Activated naive CD4-positive, alpha-beta T cell treated with anti-CD3 and anti-CD28 coated beads, Interleukin-2, amount 10 ng/mL, durations not matched to agents 7 days and 5 days (primary cell): ENCODE data around the gene CENPB.

ENCODE experiments used
- CTCF ChIA-PET: fragments of 350-600 bp; sonication (Branson Sonifier 250); formaldehyde crosslinking; loops from one replicate; lab custom pipeline; 2021; ENCODE audit warnings: antibody characterized with exemption; lab: Charles Lee
- DNase-seq: peaks from one replicate; pipeline ENCODE4 v3.0.0-alpha.2; 2020
- H3K27ac Mint-ChIP-seq: one replicate; pipeline ENCODE4 v1.8.0; 2021; ENCODE audit warnings: mild to moderate bottlenecking, moderate library complexity, mixed read lengths
- H3K27me3 Mint-ChIP-seq: one replicate; pipeline ENCODE4 v1.8.0; 2021; ENCODE audit warnings: mild to moderate bottlenecking, mixed read lengths
- H3K36me3 Mint-ChIP-seq: one replicate; pipeline ENCODE4 v1.8.0; 2021; ENCODE audit warnings: mixed read lengths
- H3K4me1 Mint-ChIP-seq: one replicate; pipeline ENCODE4 v1.8.0; 2021; ENCODE audit warnings: mixed read lengths
- H3K4me3 Mint-ChIP-seq: one replicate; pipeline ENCODE4 v1.8.0; 2021; ENCODE audit warnings: mild to moderate bottlenecking, moderate library complexity, mixed read lengths
- H3K9me3 Mint-ChIP-seq: one replicate; pipeline ENCODE4 v1.8.0; 2021; ENCODE audit warnings: mixed read lengths

Gene CENPB

DNA sequence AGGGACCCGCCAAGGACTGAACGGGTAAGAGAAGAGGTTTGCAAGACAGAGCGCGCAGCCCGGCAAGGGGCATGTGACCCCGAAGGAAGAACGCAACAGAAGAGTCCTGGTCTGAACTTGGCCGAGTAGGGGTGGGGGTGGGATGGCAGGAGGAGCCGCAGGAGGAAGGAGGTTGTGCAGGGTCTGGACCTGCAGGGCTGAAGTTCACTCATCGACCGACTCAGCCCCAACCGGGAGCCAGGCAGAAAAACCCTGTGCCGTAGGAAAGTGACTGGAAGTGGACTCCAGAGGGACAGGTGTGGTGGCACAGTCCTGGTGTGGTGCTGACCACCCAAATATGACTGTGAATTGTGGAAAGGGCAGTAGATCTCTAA lies 34.2 kb downstream of the CENPB start:
- CTCF ChIA-PET = interaction anchor here (0.8 to 4.1 kb wide), 12 partner anchors 9 to 103 kb away, joined by 3 to 30 read pairs (median 4); partner anchors contain the start of genes ADISSP, CENPB and SPEF1
- Mint-ChIP-seq H3K9me3 (no peaks in the 10 kb centered on the region), H3K4me1 (peaks cover 15% of the 10 kb centered on the region), H3K36me3 (no peaks in the 10 kb centered on the region), H3K4me3 (peak overlapping the region; percentile 60), H3K27ac (no peak overlapping the region), H3K27me3 (peaks cover 26% of the 10 kb centered on the region)
- no peak for DNase-seq

DNA sequence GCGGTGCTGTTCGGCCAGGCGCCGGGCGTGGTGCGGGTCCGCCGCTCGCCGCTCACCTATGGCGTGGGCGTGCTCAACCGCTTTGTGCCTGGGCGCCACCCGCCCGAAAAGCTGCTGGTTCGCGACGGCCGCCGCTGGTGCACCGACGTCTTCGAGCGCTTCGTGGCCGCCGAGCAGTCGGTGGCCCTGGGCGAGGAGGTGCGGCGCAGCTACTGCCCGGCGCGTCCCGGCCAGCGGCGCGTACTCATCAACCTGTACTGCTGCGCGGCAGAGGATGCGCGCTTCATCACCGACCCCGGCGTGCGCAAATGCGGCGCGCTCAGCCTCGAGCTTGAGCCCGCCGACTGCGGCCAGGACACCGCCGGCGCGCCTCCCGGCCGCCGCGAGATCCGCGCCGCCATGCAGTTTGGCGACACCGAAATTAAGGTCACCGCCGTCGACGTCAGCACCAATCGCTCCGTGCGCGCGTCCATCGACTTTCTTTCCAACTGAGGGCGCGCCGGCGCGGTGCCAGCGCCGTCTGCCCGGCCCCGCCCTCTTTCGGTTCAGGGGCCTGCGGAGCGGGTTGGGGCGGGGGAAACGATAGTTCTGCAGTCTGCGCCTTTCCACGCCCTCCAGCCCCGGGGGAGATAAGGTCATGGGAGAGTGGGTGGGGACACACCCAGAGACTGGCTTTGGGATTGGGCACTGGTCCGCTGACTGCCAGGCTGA lies 34.7 kb downstream of the CENPB start:
- DNase-seq = peak; percentile 71
- H3K4me3 Mint-ChIP-seq = peak overlapping the region; percentile 60
- H3K4me1 Mint-ChIP-seq = peaks cover 15% of the 10 kb centered on the region
- H3K27ac Mint-ChIP-seq = no peak overlapping the region
- no peaks in the 10 kb centered on the region for H3K9me3 Mint-ChIP-seq
- no peaks in the 10 kb centered on the region for H3K36me3 Mint-ChIP-seq
- peaks cover 31% of the 10 kb centered on the region for H3K27me3 Mint-ChIP-seq
- CTCF ChIA-PET = interaction anchor here (0.7 to 4.1 kb wide), 10 partner anchors 9 to 189 kb away, joined by 3 to 30 read pairs (median 4); partner anchors contain the start of genes ADISSP and CENPB

DNA sequence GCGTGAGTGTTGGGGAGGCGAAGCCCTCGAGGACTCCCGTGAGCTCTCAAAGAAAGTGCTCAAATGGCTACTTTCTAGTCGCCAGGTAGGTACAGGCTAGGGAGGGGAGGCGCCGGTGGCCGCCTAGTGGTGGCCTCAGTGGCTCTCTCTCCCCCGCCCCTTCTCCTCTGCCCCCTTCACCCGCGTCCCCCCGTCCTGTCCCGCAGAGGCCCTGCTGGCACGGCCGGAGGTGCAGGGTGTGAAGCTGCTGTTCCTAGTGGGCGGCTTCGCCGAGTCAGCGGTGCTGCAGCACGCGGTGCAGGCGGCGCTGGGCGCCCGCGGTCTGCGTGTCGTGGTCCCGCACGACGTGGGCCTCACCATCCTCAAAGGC lies 35.2 kb downstream of the CENPB start:
- Mint-ChIP-seq H3K27me3 (peaks cover 34% of the 10 kb centered on the region), H3K36me3 (no peaks in the 10 kb centered on the region), H3K4me1 (peaks cover 15% of the 10 kb centered on the region), H3K9me3 (no peaks in the 10 kb centered on the region), H3K27ac (no peak overlapping the region), H3K4me3 (no peak overlapping the region)
- CTCF ChIA-PET = interaction anchor here (0.6 to 1.5 kb wide), 11 partner anchors 13 to 189 kb away, joined by 3 to 5 read pairs (median 4); partner anchors contain the start of gene CENPB
- no peak for DNase-seq

DNA sequence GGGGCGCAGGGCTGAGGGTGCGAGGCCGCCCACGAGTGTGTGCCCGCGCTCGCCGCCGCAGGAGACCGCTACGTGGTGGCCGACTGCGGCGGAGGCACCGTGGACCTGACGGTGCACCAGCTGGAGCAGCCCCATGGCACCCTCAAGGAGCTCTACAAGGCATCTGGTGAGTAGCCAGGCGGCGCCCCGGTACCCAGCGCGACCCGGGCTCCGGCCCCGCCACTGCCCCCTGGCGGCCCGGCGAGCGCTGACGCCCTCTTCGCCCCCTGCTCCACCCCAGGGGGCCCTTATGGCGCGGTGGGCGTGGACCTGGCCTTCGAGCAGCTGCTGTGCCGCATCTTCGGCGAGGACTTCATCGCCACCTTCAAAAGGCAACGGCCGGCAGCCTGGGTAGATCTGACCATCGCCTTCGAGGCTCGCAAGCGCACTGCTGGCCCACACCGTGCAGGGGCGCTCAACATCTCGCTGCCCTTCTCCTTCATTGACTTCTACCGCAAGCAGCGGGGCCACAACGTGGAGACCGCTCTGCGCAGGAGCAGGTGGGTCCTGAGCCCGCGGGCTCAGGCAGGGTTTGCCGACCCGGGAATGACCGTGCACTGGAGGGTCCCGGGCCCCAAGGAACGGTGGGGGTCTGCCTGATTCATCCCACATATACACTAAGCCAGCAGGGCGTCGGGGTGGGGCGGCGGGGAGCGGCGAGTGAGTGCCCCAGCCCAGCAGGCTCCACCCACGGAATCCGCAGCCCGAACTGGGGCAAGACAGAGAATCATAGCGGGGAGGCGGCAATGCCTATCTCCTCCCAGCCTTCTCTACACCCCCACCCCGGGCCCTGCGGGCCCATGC lies 36.6 kb downstream of the CENPB start:
- peaks cover 23% of the 10 kb centered on the region for H3K4me1 Mint-ChIP-seq
- H3K27ac Mint-ChIP-seq = no peak overlapping the region
- H3K9me3 Mint-ChIP-seq = no peaks in the 10 kb centered on the region
- H3K27me3 Mint-ChIP-seq = peaks cover 45% of the 10 kb centered on the region
- no peak overlapping the region for H3K4me3 Mint-ChIP-seq
- H3K36me3 Mint-ChIP-seq = no peaks in the 10 kb centered on the region
- CTCF ChIA-PET = interaction anchor here (0.5 to 2.7 kb wide), 9 partner anchors 8 to 186 kb away, joined by 3 to 11 read pairs (median 3); partner anchors contain the start of genes ADISSP and AP5S1
- DNase-seq = peak; percentile 55

DNA sequence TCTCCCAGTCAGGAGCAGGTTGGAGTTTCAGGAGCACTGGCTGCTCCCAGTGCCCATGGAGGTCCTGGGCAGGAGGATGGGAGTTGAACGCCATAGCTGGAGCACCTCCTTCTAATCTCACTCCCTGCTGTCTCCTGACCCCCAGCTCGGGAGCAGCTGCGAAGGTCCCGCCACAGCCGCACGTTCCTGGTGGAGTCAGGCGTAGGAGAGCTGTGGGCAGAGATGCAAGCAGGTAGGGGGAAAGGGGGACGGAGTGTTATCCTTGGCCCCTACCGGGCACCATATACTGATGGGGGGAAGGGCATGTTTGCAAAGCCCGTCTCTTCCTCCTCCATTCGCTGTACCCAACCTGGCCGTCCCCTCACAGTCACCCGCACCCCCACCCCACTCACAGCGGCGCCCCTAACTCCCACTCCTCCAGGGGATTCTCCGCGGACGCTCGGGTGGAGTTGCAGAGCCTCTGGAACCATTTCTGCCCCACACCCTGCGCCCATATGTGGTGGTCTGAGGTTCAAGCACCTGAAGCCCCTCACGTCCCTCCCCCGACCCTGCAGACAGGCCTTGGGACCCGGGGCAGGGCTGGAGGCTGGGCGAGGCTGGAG lies 37.4 kb downstream of the CENPB start:
- Mint-ChIP-seq H3K27me3 (peaks cover 53% of the 10 kb centered on the region), H3K9me3 (no peaks in the 10 kb centered on the region), H3K27ac (no peak overlapping the region), H3K4me3 (no peak overlapping the region), H3K4me1 (peaks cover 31% of the 10 kb centered on the region), H3K36me3 (no peaks in the 10 kb centered on the region)
- no peak for DNase-seq
- CTCF ChIA-PET = interaction anchor here (0.6 to 2.7 kb wide), 7 partner anchors 8 to 185 kb away, joined by 3 to 11 read pairs (median 3); partner anchors contain the start of gene ADISSP

DNA sequence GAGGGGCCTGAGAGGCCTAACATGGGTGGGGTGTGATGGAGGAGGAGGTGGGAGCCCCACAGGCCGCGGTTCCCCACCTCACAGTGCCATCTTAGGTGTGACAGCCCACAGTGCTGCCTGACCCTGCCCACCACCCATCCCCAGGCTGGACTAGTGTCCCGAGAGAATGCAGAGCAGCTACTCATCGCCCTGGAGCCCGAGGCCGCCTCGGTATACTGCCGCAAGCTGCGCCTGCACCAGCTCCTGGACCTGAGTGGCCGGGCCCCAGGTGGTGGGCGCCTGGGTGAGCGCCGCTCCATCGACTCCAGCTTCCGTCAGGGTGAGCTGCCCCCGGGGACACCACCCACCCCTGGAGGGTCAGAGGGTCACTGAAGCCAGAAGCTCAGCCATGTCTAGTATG lies 38.5 kb downstream of the CENPB start:
- CTCF ChIA-PET = interaction anchor here (0.7 to 2.7 kb wide), 7 partner anchors 10 to 90 kb away, joined by 3 to 11 read pairs (median 3); partner anchors contain the start of genes ADISSP and AP5S1
- no peak for DNase-seq
- no peaks in the 10 kb centered on the region for H3K9me3 Mint-ChIP-seq
- peaks cover 57% of the 10 kb centered on the region for H3K27me3 Mint-ChIP-seq
- H3K4me1 Mint-ChIP-seq = peaks cover 29% of the 10 kb centered on the region
- no peaks in the 10 kb centered on the region for H3K36me3 Mint-ChIP-seq
- no peak overlapping the region for H3K4me3 Mint-ChIP-seq
- no peak overlapping the region for H3K27ac Mint-ChIP-seq

DNA sequence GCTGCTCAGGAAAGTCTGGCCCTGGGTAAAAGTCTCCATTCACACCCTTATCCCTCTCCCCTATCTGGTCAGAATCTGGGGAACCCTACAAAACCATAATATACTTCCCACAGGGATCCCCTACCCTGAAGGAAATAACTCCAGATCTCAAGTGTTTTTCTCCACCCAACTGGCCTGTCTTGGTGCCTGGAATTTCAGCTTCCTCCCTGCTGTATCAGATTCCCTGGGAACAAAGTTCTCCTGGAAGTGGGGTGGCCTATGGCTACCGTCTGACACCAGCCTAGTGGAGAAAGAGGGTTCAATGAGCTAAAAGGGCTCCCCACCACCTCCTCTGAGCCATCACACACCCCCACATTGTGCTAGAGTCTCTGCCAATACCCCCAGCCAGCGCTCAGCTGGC lies 39.1 kb downstream of the CENPB start:
- no peak for DNase-seq
- Mint-ChIP-seq H3K27me3 (peaks cover 57% of the 10 kb centered on the region), H3K4me1 (peaks cover 25% of the 10 kb centered on the region), H3K9me3 (no peaks in the 10 kb centered on the region), H3K36me3 (no peaks in the 10 kb centered on the region), H3K4me3 (no peak overlapping the region), H3K27ac (no peak overlapping the region)
- CTCF ChIA-PET = interaction anchor here (0.7 to 2.7 kb wide), 6 partner anchors 10 to 89 kb away, joined by 3 to 11 read pairs (median 3); partner anchors contain the start of gene AP5S1

DNA sequence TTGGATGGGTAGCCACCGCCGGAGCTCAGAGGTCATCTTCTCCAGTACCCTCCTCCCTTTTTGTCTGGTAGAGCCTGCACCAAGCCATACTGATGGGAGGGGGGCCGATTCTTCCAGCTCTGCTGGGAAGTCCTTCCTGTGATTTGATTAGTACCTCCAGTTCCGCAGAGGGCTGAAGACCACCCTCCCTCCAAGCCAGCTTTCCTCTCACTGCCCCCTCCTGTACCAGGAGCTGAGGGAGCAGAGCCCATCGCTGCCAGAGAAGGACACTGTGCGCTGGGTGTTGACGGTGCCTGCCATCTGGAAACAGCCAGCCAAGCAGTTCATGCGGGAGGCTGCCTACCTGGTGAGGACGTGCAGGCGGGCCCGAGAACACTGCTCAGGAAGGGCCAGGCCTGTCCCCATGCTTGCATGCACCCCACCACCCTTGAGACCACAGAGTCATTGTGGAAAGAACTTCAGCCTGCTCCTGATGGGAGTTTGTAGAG lies 40.8 kb downstream of the CENPB start:
- H3K4me1 Mint-ChIP-seq = peaks cover 17% of the 10 kb centered on the region
- H3K36me3 Mint-ChIP-seq = no peaks in the 10 kb centered on the region
- no peak overlapping the region for H3K4me3 Mint-ChIP-seq
- CTCF ChIA-PET = interaction anchor here (0.5 to 1.1 kb wide), 2 partner anchors 9 to 451 kb away, joined by 3 to 4 read pairs; no protein-coding TSS in a partner anchor
- peaks cover 57% of the 10 kb centered on the region for H3K27me3 Mint-ChIP-seq
- DNase-seq = no peak
- H3K27ac Mint-ChIP-seq = no peak overlapping the region
- H3K9me3 Mint-ChIP-seq = no peaks in the 10 kb centered on the region

DNA sequence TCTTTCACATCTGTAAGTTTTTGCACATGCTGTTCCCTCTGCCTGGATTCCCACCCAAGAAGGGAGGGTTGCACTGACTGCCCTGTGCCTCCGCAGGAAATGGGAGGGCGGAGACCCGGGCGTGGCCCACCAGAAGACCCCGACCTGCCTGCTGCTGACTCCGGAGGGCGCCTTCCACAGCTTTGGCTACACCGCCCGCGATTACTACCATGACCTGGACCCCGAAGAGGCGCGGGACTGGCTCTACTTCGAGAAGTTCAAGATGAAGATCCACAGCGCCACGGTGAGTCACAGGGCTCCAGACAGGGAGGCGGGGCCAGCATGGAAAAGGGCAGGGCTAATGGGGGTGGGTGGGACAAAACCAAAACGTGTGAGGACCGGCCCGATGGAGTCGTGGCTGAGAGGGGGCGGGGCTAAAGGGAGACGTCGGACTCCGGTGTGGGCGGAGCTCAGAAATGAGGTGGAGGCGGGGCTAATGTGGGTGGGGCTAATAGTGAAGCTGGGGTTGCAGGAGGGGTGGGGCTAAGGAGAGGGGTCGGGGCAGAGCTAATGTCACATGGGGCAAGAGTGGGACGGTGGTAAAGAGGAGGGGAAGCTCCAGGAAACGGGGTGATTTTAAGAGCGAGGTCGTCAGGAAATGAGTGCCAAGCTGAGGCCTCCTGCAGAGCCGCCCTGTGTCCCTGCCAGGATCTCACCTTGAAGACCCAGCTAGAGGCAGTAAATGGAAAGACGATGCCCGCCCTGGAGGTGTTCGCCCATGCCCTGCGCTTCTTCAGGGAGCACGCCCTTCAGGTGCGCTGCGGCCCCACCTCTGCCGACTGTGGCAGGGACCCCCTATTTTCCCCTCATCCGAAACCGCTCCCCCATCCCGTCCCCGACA lies 41.5 kb downstream of the CENPB start:
- H3K36me3 Mint-ChIP-seq = no peaks in the 10 kb centered on the region
- peaks cover 55% of the 10 kb centered on the region for H3K27me3 Mint-ChIP-seq
- H3K27ac Mint-ChIP-seq = no peak overlapping the region
- peak; percentile 81 for DNase-seq
- no peaks in the 10 kb centered on the region for H3K9me3 Mint-ChIP-seq
- H3K4me1 Mint-ChIP-seq = peaks cover 17% of the 10 kb centered on the region
- CTCF ChIA-PET = interaction anchor here (0.6 to 1.1 kb wide), 2 partner anchors 9 to 788 kb away, joined by 3 read pairs; no protein-coding TSS in a partner anchor
- H3K4me3 Mint-ChIP-seq = peak overlapping the region; percentile 16

DNA sequence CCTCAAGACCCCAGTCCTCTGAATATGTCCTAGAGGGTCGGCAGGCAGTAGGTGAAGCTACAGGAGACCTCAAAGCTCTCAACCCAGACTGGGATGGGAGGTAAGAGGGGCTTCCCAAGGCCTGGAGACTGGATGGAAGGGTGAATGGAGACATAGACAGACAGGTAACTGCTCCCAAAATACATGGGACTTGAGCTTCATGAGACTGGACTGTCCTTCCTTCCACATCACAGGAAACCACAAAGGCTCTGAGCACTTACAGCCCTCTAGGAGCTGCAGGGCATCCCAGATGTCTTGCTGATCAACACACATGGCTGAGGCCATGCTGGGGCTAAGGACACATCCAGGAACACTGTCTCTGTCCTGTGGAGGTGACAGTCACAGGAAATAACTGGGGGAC lies 42.5 kb downstream of the CENPB start:
- no peaks in the 10 kb centered on the region for H3K36me3 Mint-ChIP-seq
- peaks cover 55% of the 10 kb centered on the region for H3K27me3 Mint-ChIP-seq
- CTCF ChIA-PET = interaction anchor here (0.6 to 1.6 kb wide), 4 partner anchors 9 to 787 kb away, joined by 3 to 4 read pairs (median 4); no protein-coding TSS in a partner anchor
- peaks cover 17% of the 10 kb centered on the region for H3K4me1 Mint-ChIP-seq
- H3K4me3 Mint-ChIP-seq = no peak overlapping the region
- no peaks in the 10 kb centered on the region for H3K9me3 Mint-ChIP-seq
- DNase-seq = no peak
- H3K27ac Mint-ChIP-seq = no peak overlapping the region

DNA sequence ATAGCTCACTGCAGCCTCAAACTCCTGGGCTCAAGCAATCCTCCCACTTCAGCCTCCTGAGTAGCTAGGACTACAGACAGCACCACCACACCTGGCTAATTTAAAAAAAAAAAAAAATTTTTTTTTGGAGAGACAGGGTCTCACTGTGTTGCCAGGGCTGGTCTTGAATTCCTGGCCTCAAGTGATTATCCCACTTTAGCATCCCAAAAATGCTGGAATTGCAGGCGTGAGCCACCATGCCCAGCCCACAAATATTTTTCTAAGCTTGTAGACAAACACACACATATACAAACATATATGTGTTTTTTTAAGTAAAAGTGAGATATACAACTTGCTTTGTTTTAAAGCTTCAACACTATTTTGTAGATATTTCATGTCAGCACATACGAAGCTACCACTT lies 43.3 kb downstream of the CENPB start:
- Mint-ChIP-seq H3K4me3 (no peak overlapping the region), H3K27me3 (peaks cover 52% of the 10 kb centered on the region), H3K4me1 (peaks cover 17% of the 10 kb centered on the region), H3K27ac (no peak overlapping the region), H3K36me3 (no peaks in the 10 kb centered on the region), H3K9me3 (no peaks in the 10 kb centered on the region)
- DNase-seq = no peak
- CTCF ChIA-PET = interaction anchor here (1.3 to 1.6 kb wide), 2 partner anchors 9 to 27 kb away, joined by 4 read pairs; no protein-coding TSS in a partner anchor

DNA sequence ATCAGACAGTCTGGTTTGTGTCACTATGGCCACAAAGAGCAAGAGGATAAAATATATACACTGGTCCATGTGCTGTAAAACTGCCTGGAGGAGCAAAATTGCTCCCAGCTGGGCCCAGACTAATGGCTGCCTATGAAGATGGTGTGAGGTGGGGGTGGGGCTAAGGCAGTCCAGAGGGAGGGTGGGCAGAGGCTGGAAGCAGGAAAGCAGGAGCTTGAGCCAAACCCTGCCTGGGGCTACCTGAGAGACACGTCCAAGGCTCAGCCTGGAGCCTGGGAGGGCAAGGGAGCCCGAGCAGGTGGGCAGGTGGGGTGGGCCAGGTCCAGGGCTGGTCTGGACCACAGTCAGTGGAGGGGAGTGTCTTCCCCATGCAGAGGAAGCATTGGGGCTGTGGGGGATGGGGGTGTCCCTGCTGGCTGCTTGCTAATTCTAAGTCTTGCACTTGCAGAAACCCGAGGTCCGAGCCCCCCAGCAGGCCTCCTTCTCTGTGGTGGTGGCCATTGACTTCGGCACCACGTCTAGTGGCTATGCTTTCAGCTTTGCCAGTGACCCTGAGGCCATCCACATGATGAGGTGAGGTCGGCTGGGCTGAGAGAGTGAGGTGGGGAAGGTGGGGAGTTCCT lies 44.6 kb downstream of the CENPB start:
- DNase-seq = no peak
- Mint-ChIP-seq H3K27me3 (peaks cover 39% of the 10 kb centered on the region), H3K4me3 (no peak overlapping the region), H3K27ac (no peak overlapping the region), H3K9me3 (no peaks in the 10 kb centered on the region), H3K4me1 (peaks cover 17% of the 10 kb centered on the region), H3K36me3 (no peaks in the 10 kb centered on the region)
- CTCF ChIA-PET = no interaction called here
